GM06990 (cell line): ENCODE data around the gene NSMF.

ENCODE experiments used
- DNase-seq: peaks from one replicate; pipeline ENCODE4 v3.0.0-alpha.2; 2011; ENCODE audit not compliant: insufficient read length; ENCODE audit errors: extremely low read depth
- H3K27me3 ChIP-seq: replicated peaks from 2 replicates; pipeline ENCODE4 v1.6.0; 2011; ENCODE audit warnings: low read length; ENCODE audit not compliant: control insufficient read depth, insufficient read depth
- H3K36me3 ChIP-seq: 2 replicates; pipeline ENCODE4 v1.5.1; 2011; ENCODE audit warnings: low read length; ENCODE audit not compliant: control insufficient read depth, insufficient read depth
- H3K4me3 ChIP-seq: replicated peaks from 2 replicates; pipeline ENCODE4 v1.5.1; 2011; ENCODE audit warnings: low read depth, mild to moderate bottlenecking, control low read depth, low read length
- TF ChIP-seq, protein P1 (sequence below): IDR thresholded peaks from 2 replicates; pipeline ENCODE4 v1.5.1; 2011; ENCODE audit warnings: low read length, control low read depth, mild to moderate bottlenecking, inconsistent platforms; ENCODE audit not compliant: insufficient read depth, poor library complexity, severe bottlenecking

Gene NSMF

DNA sequence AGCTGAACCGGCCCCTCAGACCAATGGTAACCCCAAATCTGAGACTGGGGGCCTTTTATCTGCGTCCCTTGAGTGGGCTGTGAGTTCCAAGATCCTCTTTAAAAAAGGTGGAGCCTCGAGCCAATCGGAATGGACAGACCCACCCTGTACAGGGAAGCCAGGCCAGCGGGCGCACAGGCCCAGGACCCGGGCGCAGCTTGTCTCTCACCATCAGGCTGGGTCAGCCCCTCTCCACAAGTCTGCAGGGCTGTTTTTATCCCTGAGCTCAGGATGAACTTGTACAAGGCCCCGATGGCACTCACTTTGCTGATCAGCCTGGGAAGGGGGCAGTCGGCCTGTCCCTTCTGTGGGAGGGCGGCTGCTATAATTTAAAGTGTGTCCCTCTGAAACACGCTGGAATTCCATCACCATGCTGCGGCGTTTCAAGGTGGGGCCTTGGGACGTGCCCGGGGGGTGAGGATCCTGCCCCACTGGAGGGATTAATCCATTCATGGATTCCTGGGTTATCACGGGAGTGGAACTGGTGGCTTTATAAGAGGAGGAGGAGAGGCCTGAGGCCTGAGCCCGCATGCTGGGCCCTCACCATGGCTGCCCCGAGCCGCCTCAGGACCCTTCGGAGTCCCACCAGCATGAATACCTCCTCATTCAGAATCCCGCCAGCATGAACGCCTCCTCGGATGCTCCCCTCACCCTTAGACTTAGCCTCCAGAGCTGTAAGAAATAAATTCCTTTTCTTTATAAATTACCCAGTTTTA is 50.3 kb downstream of the NSMF start:
- Histone ChIP-seq H3K4me3 (no peak overlapping the region), H3K27me3 (no peaks in the 10 kb centered on the region), H3K36me3 (no peaks in the 10 kb centered on the region)
- TF ChIP-seq, protein P1, sequence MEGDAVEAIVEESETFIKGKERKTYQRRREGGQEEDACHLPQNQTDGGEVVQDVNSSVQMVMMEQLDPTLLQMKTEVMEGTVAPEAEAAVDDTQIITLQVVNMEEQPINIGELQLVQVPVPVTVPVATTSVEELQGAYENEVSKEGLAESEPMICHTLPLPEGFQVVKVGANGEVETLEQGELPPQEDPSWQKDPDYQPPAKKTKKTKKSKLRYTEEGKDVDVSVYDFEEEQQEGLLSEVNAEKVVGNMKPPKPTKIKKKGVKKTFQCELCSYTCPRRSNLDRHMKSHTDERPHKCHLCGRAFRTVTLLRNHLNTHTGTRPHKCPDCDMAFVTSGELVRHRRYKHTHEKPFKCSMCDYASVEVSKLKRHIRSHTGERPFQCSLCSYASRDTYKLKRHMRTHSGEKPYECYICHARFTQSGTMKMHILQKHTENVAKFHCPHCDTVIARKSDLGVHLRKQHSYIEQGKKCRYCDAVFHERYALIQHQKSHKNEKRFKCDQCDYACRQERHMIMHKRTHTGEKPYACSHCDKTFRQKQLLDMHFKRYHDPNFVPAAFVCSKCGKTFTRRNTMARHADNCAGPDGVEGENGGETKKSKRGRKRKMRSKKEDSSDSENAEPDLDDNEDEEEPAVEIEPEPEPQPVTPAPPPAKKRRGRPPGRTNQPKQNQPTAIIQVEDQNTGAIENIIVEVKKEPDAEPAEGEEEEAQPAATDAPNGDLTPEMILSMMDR: no peak
- no peak for DNase-seq

DNA sequence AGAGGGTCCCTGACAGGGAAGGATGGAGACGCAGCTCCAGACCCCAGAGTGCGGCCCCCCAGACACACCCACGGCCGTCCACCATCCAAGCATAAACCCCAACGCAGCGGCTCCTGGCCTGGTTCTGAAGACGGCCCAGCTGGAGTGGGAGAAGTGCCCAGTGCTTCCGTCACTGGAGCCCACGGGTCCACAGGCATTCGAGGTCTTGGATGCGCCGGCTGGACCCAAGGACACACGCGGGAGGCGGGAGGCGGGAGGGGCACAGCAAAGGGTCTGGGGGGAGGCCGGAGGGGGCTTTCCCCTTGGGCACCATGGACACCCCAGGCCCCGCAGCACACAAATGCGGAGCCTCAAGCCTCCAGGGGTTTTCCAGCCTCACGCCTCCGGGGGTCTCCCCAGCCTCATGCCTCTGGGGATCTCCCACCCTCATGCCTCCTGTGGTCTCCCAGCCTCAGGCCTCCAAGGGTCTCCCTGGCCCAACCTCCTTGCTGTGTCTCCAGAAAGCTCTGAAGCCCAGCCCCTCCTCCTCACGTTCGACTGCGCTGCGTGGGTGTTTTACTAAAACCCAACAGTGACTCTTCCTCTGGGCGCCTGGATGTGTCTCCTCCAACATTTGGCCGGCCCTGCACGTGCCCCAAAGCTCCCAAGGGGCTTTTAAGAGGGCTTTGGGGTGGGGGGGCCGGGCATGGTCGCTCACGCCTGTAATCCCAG is 51.4 kb downstream of the NSMF start:
- no peak for DNase-seq
- TF ChIP-seq, protein P1: no peak
- Histone ChIP-seq H3K36me3 (no peaks in the 10 kb centered on the region), H3K27me3 (no peaks in the 10 kb centered on the region), H3K4me3 (peak overlapping the region; percentile 39)

DNA sequence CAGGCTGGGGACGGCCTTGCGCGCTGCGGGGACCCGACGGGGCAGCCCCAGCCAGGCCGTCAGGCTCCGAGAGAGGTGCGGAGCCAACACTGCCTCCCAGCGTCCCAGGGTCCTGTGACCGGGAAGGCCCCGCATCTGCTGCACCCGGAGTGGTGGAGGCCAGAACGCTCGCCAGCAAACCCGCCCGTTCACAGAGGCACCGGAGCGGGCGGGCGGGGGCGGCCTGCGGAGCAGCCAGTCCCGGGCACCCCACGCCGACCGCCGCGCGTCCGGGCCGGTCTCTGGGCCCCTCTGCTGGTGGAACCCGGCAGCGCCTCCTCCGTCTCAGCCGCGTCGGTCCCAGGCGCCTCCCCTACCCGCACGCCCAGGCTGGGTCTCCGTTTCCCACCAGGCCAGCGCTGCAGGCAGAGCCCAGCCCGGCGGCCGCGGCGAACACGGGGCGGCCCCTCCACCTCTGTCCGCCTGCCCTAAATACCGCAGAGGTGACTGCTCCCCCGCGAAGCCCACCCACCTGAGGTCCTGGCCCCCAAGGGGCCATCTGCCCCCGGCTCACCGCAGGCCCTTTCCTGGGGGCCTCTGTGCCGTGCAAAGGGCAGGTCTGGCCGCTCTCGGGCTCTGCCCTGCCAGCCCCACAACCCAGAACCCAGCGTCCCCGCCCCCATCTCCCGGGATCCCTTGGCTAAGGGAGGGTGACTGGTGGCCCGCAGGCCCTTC is 52.1 kb downstream of the NSMF start:
- TF ChIP-seq, protein P1: peak; percentile 50
- Histone ChIP-seq H3K27me3 (no peaks in the 10 kb centered on the region), H3K4me3 (peak overlapping the region; percentile 39), H3K36me3 (no peaks in the 10 kb centered on the region)
- DNase-seq: peak; percentile 70

DNA sequence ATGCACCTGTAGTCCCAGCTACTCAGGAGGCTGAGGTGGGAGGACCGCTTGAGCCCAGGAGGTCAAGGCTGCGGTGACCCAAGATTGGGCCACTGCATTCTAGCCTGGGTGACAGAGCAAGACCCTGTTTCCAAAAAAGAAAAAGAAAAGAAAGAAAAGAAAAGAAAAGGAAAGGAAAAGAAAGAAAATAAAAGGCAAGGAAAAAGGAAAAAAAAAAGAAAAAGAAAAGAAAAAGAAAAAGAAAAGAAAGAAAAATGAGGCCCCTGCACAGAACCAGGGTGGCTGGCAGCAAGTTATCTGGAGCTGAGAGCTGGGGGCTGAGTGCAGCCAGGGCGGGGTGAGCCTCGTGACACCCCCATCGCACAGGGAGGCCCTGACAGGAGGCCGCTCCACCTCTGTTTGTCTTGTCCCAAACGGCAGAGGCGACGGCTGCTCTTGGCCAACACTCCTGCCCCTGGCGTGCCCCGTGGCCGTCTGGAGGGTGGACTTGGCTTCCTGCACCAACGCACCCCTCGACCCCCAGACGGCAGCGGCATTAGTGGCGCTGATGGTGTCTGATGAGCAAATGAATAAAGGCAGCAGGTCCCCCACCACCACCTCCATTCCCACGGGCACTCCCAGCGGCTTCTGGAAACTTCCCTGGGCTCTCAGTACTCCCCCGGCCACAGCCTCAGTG is 52.9 kb downstream of the NSMF start:
- Histone ChIP-seq H3K27me3 (no peaks in the 10 kb centered on the region), H3K36me3 (no peaks in the 10 kb centered on the region), H3K4me3 (no peak overlapping the region; the same call in 1 of the 2 replicates)
- no peak for DNase-seq
- TF ChIP-seq, protein P1: no peak

- Histone ChIP-seq H3K36me3 (no peaks in the 10 kb centered on the region), H3K27me3 (no peaks in the 10 kb centered on the region)
- TF ChIP-seq, protein P1: no peak
Measured at GRCh38 chr9:137405677-137406081, 53.5 kb downstream of the NSMF start.

More at GRCh38 chr9:137405677-137406081, 53.5 kb downstream of the NSMF start:
- DNase-seq: no peak
- no peak overlapping the region for H3K4me3 ChIP-seq
